DMS53 treated with DMSO at 0.1 percent for 48 hours (cell line): ENCODE measurements around the gene S100A11.

Experiments used
- DNase-seq: peaks from one replicate; lab custom pipeline; 2025; ENCODE audit not compliant: unreplicated experiment; lab: John Stamatoyannopoulos, UW

The S100A11 gene

DNA sequence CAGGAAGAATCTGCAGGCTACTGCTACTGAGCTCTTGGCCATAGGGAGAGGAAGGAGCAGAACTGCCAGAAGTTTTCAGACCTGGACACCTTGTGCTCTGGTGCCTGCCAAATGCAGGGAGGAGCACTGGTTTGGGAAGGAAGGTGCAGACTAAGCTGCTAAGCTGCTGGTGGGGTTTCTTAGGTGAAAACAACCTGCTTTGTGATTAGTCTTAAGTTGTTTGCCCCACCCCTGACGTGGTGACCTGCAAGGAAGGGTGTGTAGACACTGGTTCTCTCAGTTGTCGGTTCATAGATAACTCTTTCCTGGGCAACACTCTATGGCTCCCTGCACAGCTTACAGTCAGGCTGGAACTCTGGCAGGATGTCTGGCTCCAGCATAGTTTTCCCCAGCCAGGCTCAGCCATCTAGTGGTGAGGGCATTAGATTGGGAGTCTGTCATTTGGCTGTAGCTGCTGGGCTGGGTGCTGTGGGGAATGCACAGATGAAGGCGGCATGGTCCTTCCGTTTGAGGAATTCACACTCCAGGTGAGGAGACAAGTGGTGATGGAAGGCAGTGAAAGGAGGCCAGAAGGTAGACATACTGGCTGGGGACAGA is 32.9 kb downstream of the S100A11 start:
- no peak for DNase-seq

- DNase-seq: no peak
Measured at GRCh38 chr1:152002960-152003359, 33.8 kb downstream of the S100A11 start.

- peak; percentile 56 for DNase-seq
Measured at GRCh38 chr1:152001631-152002584, 34.9 kb downstream of the S100A11 start.

DNA sequence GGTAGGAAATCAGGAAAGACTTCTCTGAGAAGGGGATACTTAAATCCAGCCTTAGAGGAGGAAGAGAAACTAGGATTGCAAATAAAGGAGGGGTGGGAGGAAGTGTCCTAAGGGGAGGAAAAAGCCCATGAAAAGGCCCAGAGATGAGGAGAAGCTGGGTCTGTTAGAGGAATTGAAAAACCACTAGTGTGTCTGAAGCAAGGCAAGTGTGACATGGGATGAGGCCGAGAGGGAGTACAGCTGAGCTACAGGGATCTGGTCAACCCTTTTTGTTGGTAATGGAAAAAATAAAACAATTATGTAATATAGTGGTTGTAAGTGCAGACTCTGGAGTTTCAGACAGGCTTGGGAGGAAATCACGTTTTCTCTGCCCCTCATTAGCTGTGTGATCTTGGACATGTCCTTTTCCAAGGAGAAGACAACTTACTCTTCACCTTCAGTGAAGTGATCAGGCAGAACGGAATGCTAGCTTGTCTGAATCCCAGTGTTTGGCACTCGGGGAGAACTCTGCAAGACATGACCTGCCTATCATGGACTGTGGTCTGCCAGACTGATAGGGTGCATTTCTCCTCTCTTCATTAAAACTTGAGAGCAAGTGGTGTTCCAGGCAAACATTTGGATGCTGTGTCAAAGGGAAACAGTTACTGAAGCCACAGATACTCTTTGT is 35.7 kb downstream of the S100A11 start:
- DNase-seq: no peak

DNA sequence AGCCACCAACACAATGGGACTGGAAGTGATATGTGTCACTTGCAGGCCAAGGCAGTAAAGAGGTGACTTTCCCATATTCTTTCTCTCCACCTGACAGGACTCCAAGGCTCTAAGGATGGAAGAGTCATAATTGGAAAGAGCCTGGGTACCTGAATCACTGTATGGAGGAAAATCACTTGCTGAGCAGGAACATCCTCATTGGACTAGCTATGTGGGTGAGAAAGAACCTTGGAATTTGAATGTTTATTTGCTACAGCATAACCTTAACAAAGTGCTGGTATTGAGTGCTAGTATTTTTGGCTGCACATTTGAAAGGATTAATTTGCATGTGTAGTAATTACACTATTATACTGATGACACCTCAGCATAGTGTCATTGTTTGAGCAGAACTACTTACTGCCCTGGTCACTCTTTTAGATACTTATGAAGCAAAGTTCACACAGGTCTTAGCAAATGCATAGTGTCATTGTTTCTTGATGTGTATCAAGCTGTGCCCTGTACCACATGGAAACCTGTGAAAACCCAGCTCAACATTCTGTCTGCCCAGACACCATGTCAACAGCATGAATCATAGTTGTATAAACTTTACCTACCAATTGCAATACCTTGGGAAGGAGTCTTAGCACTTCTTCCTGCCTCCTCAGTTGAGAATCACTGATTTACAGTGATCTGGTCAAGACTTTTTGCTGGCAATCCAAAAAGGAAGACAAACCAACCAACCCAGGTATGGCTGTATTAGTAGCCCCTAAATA is 38.0 kb downstream of the S100A11 start:
- no peak for DNase-seq

DNA sequence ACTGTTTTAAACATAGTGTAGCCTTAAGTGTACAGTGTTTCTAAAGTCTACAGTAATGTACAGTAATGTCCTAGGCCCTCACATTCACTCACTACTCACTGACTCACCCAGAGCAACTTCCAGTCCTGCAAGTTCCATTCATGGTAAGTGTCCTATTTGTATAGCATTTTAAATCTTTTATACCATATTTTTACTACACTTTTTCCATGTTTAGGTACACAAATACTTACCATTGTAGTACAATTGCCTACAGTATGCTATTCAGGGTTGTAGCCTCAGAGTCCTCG is 39.6 kb downstream of the S100A11 start:
- no peak for DNase-seq

DNA sequence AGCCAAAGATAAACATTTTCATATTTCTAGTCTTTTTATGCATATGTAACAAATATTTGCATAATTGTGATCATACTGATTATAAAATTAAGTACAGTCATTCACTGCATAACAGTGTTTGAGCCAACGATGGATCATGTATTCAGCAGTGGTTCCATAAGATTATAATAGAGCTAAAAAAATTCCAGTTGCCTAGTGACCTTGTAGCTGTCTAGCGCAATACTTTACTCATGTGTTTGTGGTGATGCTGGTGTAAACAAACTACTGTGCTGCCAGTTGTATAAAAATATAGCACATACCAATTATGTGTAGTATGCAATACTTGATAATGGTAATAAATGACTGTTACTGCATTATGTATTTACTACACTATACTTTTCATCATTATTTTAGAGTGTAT is 41.0 kb downstream of the S100A11 start:
- DNase-seq: no peak

GRCh38 chr1:151994956-151995355 is 41.8 kb downstream of the S100A11 start:
- no peak for DNase-seq

GRCh38 chr1:151993734-151994496 is 42.9 kb downstream of the S100A11 start, which contains the start of gene S100A10:
TSS of gene S100A10 (minus strand) at chr1:151993859. CDS start at chr1:151986230, 7,629 bp downstream.
- no peak for DNase-seq

- DNase-seq: no peak
Measured at GRCh38 chr1:151993084-151993733, 43.6 kb downstream of the S100A11 start.

- peak; percentile 86 for DNase-seq
Measured at GRCh38 chr1:151992303-151993083, 44.3 kb downstream of the S100A11 start.

- DNase-seq: no peak
Measured at GRCh38 chr1:151991663-151992302, 45.0 kb downstream of the S100A11 start.

- peak; percentile 61 for DNase-seq
Measured at GRCh38 chr1:151990856-151991198, 46.0 kb downstream of the S100A11 start.

DNA sequence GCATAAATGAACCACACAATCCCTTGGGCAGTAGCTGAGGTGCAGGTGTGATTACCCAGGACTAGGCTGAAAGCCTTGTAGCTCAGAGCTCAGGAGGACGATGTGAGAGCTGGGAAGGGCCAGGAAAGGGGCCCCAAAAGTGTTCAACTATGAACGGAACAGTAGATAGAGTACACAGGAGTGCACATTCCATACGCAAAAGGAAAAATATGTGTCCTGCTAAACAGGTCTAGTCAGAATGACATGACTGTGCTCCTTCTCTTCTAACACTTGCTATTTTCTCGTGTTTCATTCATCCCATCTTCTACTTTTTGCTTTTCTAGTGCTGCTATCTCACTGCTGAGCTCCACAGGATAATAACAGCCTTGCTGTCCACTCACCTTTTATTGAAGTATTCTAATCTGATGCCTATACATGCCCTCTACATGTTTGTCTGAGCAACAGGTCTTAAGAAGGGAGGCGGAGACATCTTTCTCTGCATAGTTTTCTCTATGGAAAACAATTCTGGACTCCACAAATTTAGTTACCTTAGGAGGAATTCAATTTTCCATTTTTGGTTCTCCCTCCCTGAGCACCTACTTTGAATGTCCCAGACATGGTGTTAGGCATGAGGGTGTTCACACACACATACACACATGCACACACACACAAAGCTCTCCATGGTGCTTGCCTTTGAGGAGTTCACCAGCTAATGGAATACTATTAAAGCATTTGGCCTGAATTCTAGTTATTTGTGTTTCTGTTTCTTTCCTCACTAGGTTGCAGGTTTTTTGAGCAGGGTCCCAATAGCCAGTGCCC is 46.5 kb downstream of the S100A11 start:
- DNase-seq: no peak

- no peak for DNase-seq
Measured at GRCh38 chr1:151989211-151989862, 47.5 kb downstream of the S100A11 start.

GRCh38 chr1:151988405-151988923 is 48.3 kb downstream of the S100A11 start:
- DNase-seq: no peak

DNA sequence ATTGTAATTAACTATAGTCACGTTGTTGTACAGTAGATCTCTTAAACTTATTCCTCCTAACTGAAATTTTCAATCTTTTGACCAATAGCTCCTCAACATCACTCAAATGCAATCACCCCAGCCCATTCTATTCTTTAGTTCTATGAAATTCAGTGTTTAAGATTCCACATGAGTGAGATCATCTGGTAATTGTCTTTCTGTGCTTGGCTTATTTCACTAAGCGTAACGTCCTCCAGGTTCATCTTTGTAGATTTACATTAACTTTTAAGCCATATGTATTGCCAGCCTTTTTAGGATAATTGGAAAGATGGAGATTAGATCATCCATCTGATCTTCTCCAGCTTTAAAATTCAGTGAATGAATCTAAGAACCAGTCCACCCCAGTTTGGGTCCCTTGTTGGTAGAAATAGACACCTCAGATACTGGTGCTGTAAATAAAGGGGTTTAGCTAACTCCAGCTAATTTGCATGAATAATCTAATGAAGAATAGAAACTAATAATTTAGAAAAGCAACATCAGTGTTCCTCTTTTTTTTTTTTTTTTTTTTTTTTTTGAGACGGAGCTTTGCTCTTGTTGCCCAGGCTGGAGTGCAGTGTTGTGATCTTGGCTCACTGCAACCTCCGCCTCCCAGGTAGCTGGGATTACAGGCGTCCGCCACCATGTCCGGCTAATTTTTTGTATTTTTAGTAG is 50.2 kb downstream of the S100A11 start:
- no peak for DNase-seq
